Measurements from ENCODE around the gene CPNE5.

GRCh38 chr6:36706339-36706738, 132.9 kb downstream of the CPNE5 start:
- TF ChIP-seq POLR2A (IDR thresholded peaks at IDR 0.05) = no peak
- no peak for TF ChIP-seq CTCF (IDR thresholded peaks at IDR 0.05)
- no peak for TF ChIP-seq EP300 (IDR thresholded peaks at IDR 0.05)
